ENCODE data around the gene CSRNP3. TPM values are rescaled to one million over a fixed set of nuclear protein-coding genes. Genes with fewer than 3 reads are reported as not detected.

Gene CSRNP3
- total RNA-seq, 4 donors from 2014 or later = 1.0 to 44.1 (median 4.3) TPM

DNA sequence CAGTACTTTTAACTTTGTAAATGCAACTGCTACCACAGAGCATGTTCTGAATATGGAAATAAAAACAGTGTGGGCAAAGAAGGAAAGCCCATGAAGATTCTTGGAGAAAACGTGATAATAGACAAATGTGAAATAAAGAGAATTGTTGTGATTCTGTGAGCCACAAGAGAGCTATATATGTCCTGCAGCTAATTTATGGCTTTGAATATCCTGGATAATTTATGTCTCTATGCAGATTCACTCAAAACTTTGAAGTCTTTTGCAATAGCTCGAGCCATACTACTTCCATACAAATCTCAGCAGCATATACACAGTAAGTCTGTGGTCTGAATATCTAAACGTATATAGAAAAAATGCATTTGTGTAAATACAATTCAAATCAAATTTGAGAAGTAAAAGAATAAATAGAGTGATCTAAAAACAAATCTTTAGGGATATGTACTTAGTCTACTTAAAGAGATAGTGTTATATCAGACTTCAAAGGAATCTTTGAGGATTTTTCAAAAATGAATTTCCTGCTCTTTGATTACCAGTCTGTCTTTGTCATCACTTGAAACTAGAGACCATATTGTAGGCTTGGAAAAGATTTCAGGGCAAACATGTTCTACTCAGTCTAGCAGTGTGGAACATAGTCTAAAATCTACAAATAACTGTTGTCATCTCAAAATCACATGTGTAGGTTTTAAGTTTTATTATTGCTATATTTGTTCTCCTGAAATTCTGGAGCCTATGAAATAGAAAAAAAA is 107.1 kb downstream of the CSRNP3 start:
- no peak overlapping the region for H3K27ac ChIP-seq
- H3K9me3 ChIP-seq = no peaks in the 10 kb centered on the region
- intact Hi-C loops (cut with DNase I; ENCODE audit: low total_unique reads) = no loop called here
- H3K4me3 ChIP-seq = no peak overlapping the region
- DNase-seq = no peak
- no peaks in the 10 kb centered on the region for H3K27me3 ChIP-seq
- H3K4me1 ChIP-seq = no peaks in the 10 kb centered on the region
- H3K36me3 ChIP-seq = no peaks in the 10 kb centered on the region
- TF ChIP-seq, protein P1, sequence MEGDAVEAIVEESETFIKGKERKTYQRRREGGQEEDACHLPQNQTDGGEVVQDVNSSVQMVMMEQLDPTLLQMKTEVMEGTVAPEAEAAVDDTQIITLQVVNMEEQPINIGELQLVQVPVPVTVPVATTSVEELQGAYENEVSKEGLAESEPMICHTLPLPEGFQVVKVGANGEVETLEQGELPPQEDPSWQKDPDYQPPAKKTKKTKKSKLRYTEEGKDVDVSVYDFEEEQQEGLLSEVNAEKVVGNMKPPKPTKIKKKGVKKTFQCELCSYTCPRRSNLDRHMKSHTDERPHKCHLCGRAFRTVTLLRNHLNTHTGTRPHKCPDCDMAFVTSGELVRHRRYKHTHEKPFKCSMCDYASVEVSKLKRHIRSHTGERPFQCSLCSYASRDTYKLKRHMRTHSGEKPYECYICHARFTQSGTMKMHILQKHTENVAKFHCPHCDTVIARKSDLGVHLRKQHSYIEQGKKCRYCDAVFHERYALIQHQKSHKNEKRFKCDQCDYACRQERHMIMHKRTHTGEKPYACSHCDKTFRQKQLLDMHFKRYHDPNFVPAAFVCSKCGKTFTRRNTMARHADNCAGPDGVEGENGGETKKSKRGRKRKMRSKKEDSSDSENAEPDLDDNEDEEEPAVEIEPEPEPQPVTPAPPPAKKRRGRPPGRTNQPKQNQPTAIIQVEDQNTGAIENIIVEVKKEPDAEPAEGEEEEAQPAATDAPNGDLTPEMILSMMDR (IDR thresholded peaks at IDR 0.05) = no peak
- no peak for TF ChIP-seq POLR2A (IDR thresholded peaks at IDR 0.05)

DNA sequence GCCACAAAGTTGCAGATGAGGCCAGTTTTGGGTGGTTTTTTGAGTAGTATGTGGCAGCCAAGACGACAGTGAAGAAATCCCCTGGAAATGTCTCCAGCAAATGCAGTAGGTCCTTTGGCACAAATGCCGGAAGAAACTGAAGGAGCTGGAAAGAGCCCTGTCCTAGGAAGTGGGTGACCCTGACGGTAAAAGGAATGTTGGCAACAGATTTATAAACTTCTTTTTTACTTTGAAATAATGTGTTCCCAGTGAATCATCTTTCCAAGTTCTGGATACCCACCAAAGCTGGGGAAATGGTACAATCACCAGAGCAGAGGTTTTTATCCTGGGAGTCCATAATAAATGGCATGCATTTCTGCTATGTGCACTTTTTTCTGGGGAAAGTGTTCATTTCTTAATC is 112.9 kb downstream of the CSRNP3 start:
- Histone ChIP-seq H3K4me3 (no peak overlapping the region), H3K36me3 (no peaks in the 10 kb centered on the region), H3K9me3 (no peaks in the 10 kb centered on the region), H3K4me1 (no peaks in the 10 kb centered on the region), H3K27me3 (no peaks in the 10 kb centered on the region), H3K27ac (no peak overlapping the region)
- no peak for TF ChIP-seq POLR2A (IDR thresholded peaks at IDR 0.05)
- TF ChIP-seq, protein P1 (IDR thresholded peaks at IDR 0.05) = no peak
- no peak for DNase-seq
- intact Hi-C loops (cut with DNase I; ENCODE audit: low total_unique reads) = no loop called here

GRCh38 chr2:165582863-165583506 is 113.5 kb downstream of the CSRNP3 start:
- H3K36me3 ChIP-seq = no peaks in the 10 kb centered on the region
- H3K4me1 ChIP-seq = no peaks in the 10 kb centered on the region
- no peaks in the 10 kb centered on the region for H3K27me3 ChIP-seq
- intact Hi-C loops (cut with DNase I; ENCODE audit: low total_unique reads) = no loop called here
- no peak for TF ChIP-seq POLR2A (IDR thresholded peaks at IDR 0.05)
- TF ChIP-seq, protein P1 (IDR thresholded peaks at IDR 0.05) = no peak
- H3K4me3 ChIP-seq = no peak overlapping the region
- no peak overlapping the region for H3K27ac ChIP-seq
- DNase-seq = no peak
- no peaks in the 10 kb centered on the region for H3K9me3 ChIP-seq

DNA sequence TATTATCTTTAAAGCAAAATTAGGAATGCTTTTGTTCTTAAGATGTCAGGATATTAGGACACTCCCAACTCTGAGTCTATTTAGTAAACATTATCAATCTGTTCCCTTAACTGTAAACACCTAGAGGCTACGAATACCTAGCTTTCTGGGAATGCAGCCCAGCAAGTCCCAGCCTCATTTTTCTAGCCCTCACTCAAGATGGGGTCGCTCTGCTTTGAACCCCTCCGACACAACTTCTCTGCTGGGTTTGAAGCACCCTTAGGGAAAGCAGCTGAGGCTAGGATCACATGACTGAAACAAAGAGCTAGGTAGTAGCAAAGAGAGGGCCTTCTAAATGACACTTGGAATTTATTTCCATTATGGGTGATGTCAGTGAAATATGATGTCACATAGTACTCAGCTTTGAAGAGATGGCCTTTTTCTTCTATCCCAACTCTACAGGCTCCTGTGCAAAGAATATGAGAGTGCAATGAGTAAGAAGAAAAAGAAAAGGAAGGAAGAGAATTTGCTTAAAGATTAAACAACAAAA is 114.7 kb downstream of the CSRNP3 start:
- Histone ChIP-seq H3K4me3 (no peak overlapping the region), H3K9me3 (no peaks in the 10 kb centered on the region), H3K27me3 (no peaks in the 10 kb centered on the region), H3K27ac (no peak overlapping the region), H3K36me3 (no peaks in the 10 kb centered on the region), H3K4me1 (no peaks in the 10 kb centered on the region)
- intact Hi-C loops (cut with DNase I; ENCODE audit: low total_unique reads) = no loop called here
- no peak for DNase-seq
- TF ChIP-seq, protein P1 (IDR thresholded peaks at IDR 0.05) = no peak
- no peak for TF ChIP-seq POLR2A (IDR thresholded peaks at IDR 0.05)

- no peak overlapping the region for H3K27ac ChIP-seq
Observed at GRCh38 chr2:165586019-165586418, 116.5 kb downstream of the CSRNP3 start.

More at GRCh38 chr2:165586019-165586418, 116.5 kb downstream of the CSRNP3 start:
- no peak for TF ChIP-seq POLR2A (IDR thresholded peaks at IDR 0.05)
- TF ChIP-seq, protein P1 (IDR thresholded peaks at IDR 0.05) = no peak
- Histone ChIP-seq H3K36me3 (no peaks in the 10 kb centered on the region), H3K4me1 (no peaks in the 10 kb centered on the region), H3K27me3 (no peaks in the 10 kb centered on the region), H3K9me3 (no peaks in the 10 kb centered on the region), H3K4me3 (no peak overlapping the region)
- intact Hi-C loops (cut with DNase I; ENCODE audit: low total_unique reads) = no loop called here
- DNase-seq = no peak

Data from uterus (tissue), 4 donors.